Measurements from ENCODE around the gene PABPN1L. TPM values are rescaled to one million over a fixed set of nuclear protein-coding genes. Genes with fewer than 3 reads are reported as not detected.

Gene PABPN1L
- total RNA-seq, 1 donor from 2014 or later = not detected

GRCh38 chr16:88864099-88864498, 2.4 kb downstream of the PABPN1L start:
- TF ChIP-seq CTCF (IDR thresholded peaks at IDR 0.05; ENCODE audit: insufficient read depth, low read depth, low read length) (no peak), EZH2 (IDR thresholded peaks at IDR 0.05; ENCODE audit: insufficient read depth, low read length) (no peak)
- H2AFZ ChIP-seq (ENCODE audit: low read depth, low read length) = no peak overlapping the region
- no peaks in the 10 kb centered on the region for H3K79me2 ChIP-seq (ENCODE audit: insufficient read depth, low read length)
- peaks cover 2% of the 10 kb centered on the region for H3K36me3 ChIP-seq (ENCODE audit: insufficient read depth, low read length)
- DNase-seq (ENCODE audit: low read depth) (no peak), FAIRE-seq (no peak)
- H3K4me3 ChIP-seq (ENCODE audit: insufficient read depth, low read depth, low read length) = no peak overlapping the region
- H3K4me2 ChIP-seq (ENCODE audit: low read length) = no peak overlapping the region
- H4K20me1 ChIP-seq (ENCODE audit: insufficient read depth, low read length) = no peaks in the 10 kb centered on the region
- Mint-ChIP-seq H3K4me3 (ENCODE audit: unreplicated experiment) (no peak overlapping the region), H3K36me3 (ENCODE audit: low read depth, unreplicated experiment) (peaks cover 12% of the 10 kb centered on the region), H3K27ac (ENCODE audit: unreplicated experiment) (no peak overlapping the region), H3K27me3 (ENCODE audit: low read depth, unreplicated experiment) (peaks cover 14% of the 10 kb centered on the region), H3K9me3 (ENCODE audit: unreplicated experiment) (no peaks in the 10 kb centered on the region), H3K4me1 (ENCODE audit: low read depth, unreplicated experiment) (no peaks in the 10 kb centered on the region)
- no peaks in the 10 kb centered on the region for H3K9me3 ChIP-seq (ENCODE audit: insufficient read depth, low read depth, low read length)
- no peak overlapping the region for H3K27ac ChIP-seq (ENCODE audit: low read depth, low read length)
- H3K27me3 ChIP-seq (ENCODE audit: insufficient read depth, low read length) = peaks cover 4% of the 10 kb centered on the region
- no peaks in the 10 kb centered on the region for H3K4me1 ChIP-seq (ENCODE audit: insufficient read depth, low read length)
- H3K9ac ChIP-seq (ENCODE audit: low read length) = no peak overlapping the region

GRCh38 chr16:88863426-88863825, 3.0 kb downstream of the PABPN1L start:
- no peak overlapping the region for H3K9ac ChIP-seq (ENCODE audit: low read length)
- Mint-ChIP-seq H3K9me3 (ENCODE audit: unreplicated experiment) (no peaks in the 10 kb centered on the region), H3K4me3 (ENCODE audit: unreplicated experiment) (no peak overlapping the region), H3K4me1 (ENCODE audit: low read depth, unreplicated experiment) (no peaks in the 10 kb centered on the region), H3K27ac (ENCODE audit: unreplicated experiment) (no peak overlapping the region), H3K36me3 (ENCODE audit: low read depth, unreplicated experiment) (peaks cover 12% of the 10 kb centered on the region), H3K27me3 (ENCODE audit: low read depth, unreplicated experiment) (peaks cover 9% of the 10 kb centered on the region)
- FAIRE-seq (no peak), DNase-seq (ENCODE audit: low read depth) (no peak)
- TF ChIP-seq CTCF (IDR thresholded peaks at IDR 0.05; ENCODE audit: insufficient read depth, low read depth, low read length) = no peak
- no peak for TF ChIP-seq EZH2 (IDR thresholded peaks at IDR 0.05; ENCODE audit: insufficient read depth, low read length)
- no peaks in the 10 kb centered on the region for H3K9me3 ChIP-seq (ENCODE audit: insufficient read depth, low read depth, low read length)
- H4K20me1 ChIP-seq (ENCODE audit: insufficient read depth, low read length) = peaks cover 5% of the 10 kb centered on the region
- no peak overlapping the region for H3K4me2 ChIP-seq (ENCODE audit: low read length)
- no peak overlapping the region for H2AFZ ChIP-seq (ENCODE audit: low read depth, low read length)
- no peaks in the 10 kb centered on the region for H3K4me1 ChIP-seq (ENCODE audit: insufficient read depth, low read length)
- no peaks in the 10 kb centered on the region for H3K27me3 ChIP-seq (ENCODE audit: insufficient read depth, low read length)
- H3K79me2 ChIP-seq (ENCODE audit: insufficient read depth, low read length) = peaks cover 4% of the 10 kb centered on the region
- no peak overlapping the region for H3K27ac ChIP-seq (ENCODE audit: low read depth, low read length)
- peaks cover 6% of the 10 kb centered on the region for H3K36me3 ChIP-seq (ENCODE audit: insufficient read depth, low read length)
- no peak overlapping the region for H3K4me3 ChIP-seq (ENCODE audit: insufficient read depth, low read depth, low read length)

GRCh38 chr16:88862968-88863367, 3.5 kb downstream of the PABPN1L start:
- no peak for FAIRE-seq

More at GRCh38 chr16:88862968-88863367, 3.5 kb downstream of the PABPN1L start:
- no peak overlapping the region for H3K27ac ChIP-seq (ENCODE audit: low read depth, low read length)
- TF ChIP-seq CTCF (IDR thresholded peaks at IDR 0.05; ENCODE audit: insufficient read depth, low read depth, low read length) = no peak
- no peak for TF ChIP-seq EZH2 (IDR thresholded peaks at IDR 0.05; ENCODE audit: insufficient read depth, low read length)
- H3K27me3 ChIP-seq (ENCODE audit: insufficient read depth, low read length) = no peaks in the 10 kb centered on the region
- no peak overlapping the region for H2AFZ ChIP-seq (ENCODE audit: low read depth, low read length)
- no peak for DNase-seq (ENCODE audit: low read depth)
- H4K20me1 ChIP-seq (ENCODE audit: insufficient read depth, low read length) = peaks cover 10% of the 10 kb centered on the region
- peaks cover 2% of the 10 kb centered on the region for H3K4me1 ChIP-seq (ENCODE audit: insufficient read depth, low read length)
- Mint-ChIP-seq H3K27ac (ENCODE audit: unreplicated experiment) (no peak overlapping the region), H3K27me3 (ENCODE audit: low read depth, unreplicated experiment) (peaks cover 6% of the 10 kb centered on the region), H3K4me1 (ENCODE audit: low read depth, unreplicated experiment) (no peaks in the 10 kb centered on the region), H3K4me3 (ENCODE audit: unreplicated experiment) (no peak overlapping the region), H3K9me3 (ENCODE audit: unreplicated experiment) (no peaks in the 10 kb centered on the region), H3K36me3 (ENCODE audit: low read depth, unreplicated experiment) (peaks cover 12% of the 10 kb centered on the region)
- no peak overlapping the region for H3K9ac ChIP-seq (ENCODE audit: low read length)
- H3K79me2 ChIP-seq (ENCODE audit: insufficient read depth, low read length) = peaks cover 9% of the 10 kb centered on the region
- no peaks in the 10 kb centered on the region for H3K9me3 ChIP-seq (ENCODE audit: insufficient read depth, low read depth, low read length)
- no peak overlapping the region for H3K4me3 ChIP-seq (ENCODE audit: insufficient read depth, low read depth, low read length)
- peaks cover 6% of the 10 kb centered on the region for H3K36me3 ChIP-seq (ENCODE audit: insufficient read depth, low read length)
- no peak overlapping the region for H3K4me2 ChIP-seq (ENCODE audit: low read length)

Data from astrocyte (in vitro differentiated cells and primary cell).